Renal pelvis (tissue), 4 donors: ENCODE measurements around the gene SDK2. TPM values are rescaled to one million over a fixed set of nuclear protein-coding genes. Genes with fewer than 3 reads are reported as not detected.

Experiments
- DNase-seq: peaks from one replicate; pipeline ENCODE4 v3.0.0-alpha.2; 2013
- polyA plus RNA-seq, 3 donors: library from polyadenylated mRNA; unstranded; fragments of 120-200 nt; gene quantifications; one replicate each; pipeline ENCODE4 v1.2.1, GENCODE V29; 2013; ENCODE audit not compliant: insufficient read length in 3 of 3

Gene SDK2
- polyA plus RNA-seq, 3 donors: 7.2 to 10.0 (median 9.9) TPM

GRCh38 chr17:73285916-73286862 lies 358.1 kb downstream of the SDK2 start:
- no peak for DNase-seq

GRCh38 chr17:73285603-73285908 lies 358.7 kb downstream of the SDK2 start:
- no peak for DNase-seq

GRCh38 chr17:73284906-73285602 lies 359.2 kb downstream of the SDK2 start:
- DNase-seq: no peak
